HG03565 (cell line): Measurements from ENCODE around the gene NDUFV1.
"Not testable (repeated sequence)": the region's sequence is repeated elsewhere in the genome, so short reads cannot be mapped to it uniquely, and the experiment has no call there.

Experiments
- ATAC-seq: cut with Tn5 transposase; IDR thresholded peaks from one replicate; pipeline ENCODE4 v1.9.1; 2021; ENCODE audit warnings: mild to moderate bottlenecking, moderate library complexity; ENCODE audit not compliant: unreplicated experiment

NDUFV1 gene

DNA sequence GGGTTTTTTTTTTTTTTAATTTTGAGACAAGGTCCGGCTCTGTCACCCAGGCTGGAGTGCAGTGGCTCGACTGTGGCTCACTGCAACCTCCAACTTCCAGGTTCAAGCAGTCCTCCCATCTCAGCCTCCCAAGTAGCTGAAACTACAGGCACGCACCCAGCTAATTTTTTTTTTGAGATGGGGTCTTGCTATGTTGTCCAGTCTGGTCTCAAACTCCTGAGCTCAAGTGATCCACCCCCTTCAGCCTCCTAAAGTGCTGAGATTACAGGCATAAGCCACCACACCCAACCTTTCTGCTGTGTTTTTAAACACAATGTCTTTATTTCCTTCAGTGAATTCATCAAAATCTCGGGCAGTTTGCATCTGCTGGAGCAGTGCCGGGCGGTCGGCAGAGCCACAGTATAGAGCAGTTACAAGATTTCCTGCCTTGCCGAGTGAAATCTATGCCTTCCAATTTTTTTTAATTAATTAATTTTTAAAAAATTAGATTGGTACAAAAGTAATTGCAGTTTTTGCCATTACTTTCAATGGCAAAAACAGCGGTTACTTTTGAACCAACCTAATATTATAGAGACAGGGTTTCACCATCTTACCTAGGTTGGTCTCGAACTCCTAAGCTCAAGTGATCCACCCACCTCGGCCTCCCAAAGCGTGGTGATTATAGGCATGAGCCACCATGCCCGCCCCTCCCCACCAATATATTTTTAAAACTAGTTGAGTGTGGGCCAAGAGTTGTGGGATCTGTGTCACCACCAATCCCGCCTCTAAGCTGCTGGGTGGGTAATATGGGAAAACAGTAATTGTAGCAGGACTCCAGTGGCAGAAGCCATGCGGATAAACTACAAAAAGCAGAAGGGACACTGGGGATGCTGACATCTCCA lies 46.5 kb downstream of the NDUFV1 start:
- ATAC-seq: no peak

DNA sequence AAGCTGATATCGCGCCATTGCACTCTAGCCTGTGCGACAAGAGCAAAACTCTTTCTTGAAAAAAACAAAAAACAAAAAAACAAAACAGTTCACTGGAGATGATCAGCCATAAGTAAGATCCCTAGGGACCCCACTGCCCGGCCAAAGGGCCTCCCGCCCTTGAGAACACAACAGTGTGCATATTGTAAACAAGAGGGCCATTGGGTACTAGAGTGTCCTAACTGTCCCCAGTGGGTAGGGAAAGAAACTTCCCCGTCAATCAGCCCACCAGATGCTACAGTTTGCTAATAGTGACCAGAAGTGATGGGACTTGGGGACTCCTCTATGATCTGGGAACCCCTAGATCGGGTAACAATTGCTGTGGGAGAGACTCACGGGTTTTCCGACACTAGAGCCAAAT lies 47.5 kb downstream of the NDUFV1 start:
- no peak for ATAC-seq

DNA sequence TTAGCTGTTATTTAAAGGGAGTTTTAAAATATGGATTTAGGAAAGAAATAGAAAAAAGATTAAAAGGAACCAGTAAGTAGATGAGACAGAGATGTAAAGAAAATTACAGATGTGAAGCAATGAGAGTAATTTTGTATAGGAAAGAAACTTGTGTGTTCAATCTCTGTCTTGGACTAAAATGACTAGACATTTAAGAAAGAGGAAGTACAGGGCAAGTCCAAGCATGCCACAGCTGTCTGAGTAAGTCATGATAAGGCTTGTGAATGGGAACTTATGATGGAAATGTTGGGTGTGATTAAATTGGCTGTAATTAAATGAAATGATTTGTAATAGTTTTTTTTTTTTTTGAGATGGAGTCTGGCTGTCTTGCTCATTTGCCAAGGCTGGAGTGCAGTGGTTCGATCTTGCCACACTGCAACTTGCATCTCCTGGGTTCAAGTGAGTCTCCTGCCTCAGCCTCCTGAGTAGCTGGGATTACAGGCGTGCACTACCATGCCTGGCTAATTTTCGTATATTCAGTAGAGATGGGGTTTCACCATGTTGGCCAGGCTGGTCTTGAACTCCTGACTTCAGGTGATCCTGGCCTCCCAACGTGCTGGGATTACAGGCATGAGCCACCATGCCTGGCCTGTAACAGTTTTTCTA lies 49.7 kb downstream of the NDUFV1 start:
- ATAC-seq: no peak

DNA sequence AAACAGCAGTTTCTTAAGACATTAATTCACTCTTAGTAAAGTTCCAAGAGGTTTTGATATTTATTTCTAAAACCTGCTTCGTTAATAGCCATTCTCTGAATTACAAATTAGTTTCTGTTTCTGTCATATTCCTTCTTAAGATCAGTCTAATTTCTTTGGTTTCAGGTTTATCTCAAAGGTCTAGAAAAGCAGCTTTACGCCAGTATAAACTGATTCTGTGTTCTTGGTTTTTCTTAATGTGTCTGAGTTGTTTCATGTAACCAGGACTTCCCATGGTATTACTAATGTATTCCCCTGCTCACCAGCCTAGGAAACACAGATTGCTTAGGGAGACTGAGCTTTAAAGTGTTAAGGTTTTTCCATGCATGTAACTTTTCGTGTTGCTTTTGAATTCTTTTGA lies 50.6 kb downstream of the NDUFV1 start:
- ATAC-seq: no peak

DNA sequence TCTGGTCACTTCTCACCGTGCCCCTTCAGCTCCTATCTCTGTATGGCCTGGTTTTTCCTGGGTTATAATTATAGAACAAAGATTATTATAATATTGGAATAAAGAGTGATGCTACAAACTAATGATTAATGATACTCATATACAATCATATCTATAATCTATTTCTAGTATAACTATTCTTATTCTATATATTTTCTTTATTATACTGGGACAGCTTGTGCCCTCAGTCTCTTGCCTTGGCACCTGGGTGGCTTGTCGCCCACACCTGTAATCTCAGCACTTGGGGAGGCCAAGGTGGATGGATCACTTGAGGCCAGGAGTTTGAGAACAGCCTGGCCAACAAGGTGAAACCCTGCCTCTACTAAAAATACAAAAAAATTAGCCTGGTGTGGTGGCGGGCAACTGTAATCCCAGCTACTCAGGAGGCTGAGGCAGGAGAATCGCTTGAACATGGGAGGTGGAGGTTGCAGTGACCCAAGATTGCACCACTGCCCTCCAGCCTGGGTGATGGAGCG lies 53.0 kb downstream of the NDUFV1 start:
- ATAC-seq: not testable (repeated sequence)

DNA sequence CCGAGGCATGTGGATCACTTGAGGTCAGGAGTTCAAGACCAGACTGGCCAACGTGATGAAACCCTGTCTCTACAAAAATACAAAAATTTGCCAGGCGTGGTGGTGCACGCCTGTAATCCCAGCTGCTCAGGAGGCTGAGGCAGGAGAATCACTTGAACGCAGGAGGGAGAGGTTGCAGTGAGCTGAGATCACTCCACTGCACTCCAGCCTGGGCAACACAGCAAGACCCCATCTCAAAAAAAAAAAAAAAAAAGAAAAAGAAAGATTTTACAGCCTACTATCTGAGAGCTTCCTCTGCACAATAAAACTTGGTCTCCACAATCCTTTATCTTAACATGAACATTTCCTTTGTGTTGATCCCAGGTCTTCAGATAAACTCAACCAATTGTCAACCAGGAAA lies 54.0 kb downstream of the NDUFV1 start:
- not testable (repeated sequence) for ATAC-seq
